ENCODE data around the gene LOC101059915.

- TF ChIP-seq POLR2A (IDR thresholded peaks at IDR 0.05; ENCODE audit: low read depth, low read length) (no peak), POLR2AphosphoS5 (IDR thresholded peaks at IDR 0.05; ENCODE audit: low read depth, low read length) (no peak)
Observed at GRCh38 chrX:71679575-71680207, 12.3 kb downstream of the LOC101059915 start.
